Spleen (tissue), 11 donors: ENCODE data around the gene MEX3C. TPM values are rescaled to one million over a fixed set of nuclear protein-coding genes. Genes with fewer than 3 reads are reported as not detected.
A peak's percentile ranks its signal among the peaks of the same experiment; 100 is the strongest.

Experiments used
- DNase-seq: peaks from one replicate; pipeline ENCODE4 v3.0.0-alpha.2; 2020
- H3K27ac ChIP-seq, 8 donors: fragments of 200-600 bp; sonication (generic) in 7 of 8; 1 replicate in 4 of 8; 2 replicates in 4 of 8; pipeline versions ENCODE4 v1.5.0 to v1.8.0; 2016 to 2021; ENCODE audit warnings: inconsistent platforms in 4 of 8, mild to moderate bottlenecking in 4 of 8, moderate library complexity in 1 of 8
- H3K27me3 ChIP-seq, 7 donors: fragments of 200-600 bp; sonication (generic) in 6 of 7; replicated peaks in 1 of 7; 1 replicate in 4 of 7; 2 replicates in 3 of 7; pipeline versions ENCODE4 v1.5.0 to v1.8.0; 2016 to 2021; ENCODE audit warnings: inconsistent platforms in 3 of 7, mild to moderate bottlenecking in 1 of 7
- H3K36me3 ChIP-seq, 6 donors: fragments of 200-600 bp; sonication (generic) in 5 of 6; 1 replicate in 4 of 6; 2 replicates in 2 of 6; pipeline versions ENCODE4 v1.5.0 to v1.8.0; 2016 to 2021; ENCODE audit warnings: inconsistent platforms in 2 of 6
- H3K4me1 ChIP-seq, 6 donors: fragments of 200-600 bp; sonication (generic) in 5 of 6; 1 replicate in 3 of 6; 2 replicates in 3 of 6; pipeline versions ENCODE4 v1.5.0 to v1.8.0; 2016 to 2021; ENCODE audit warnings: inconsistent platforms in 3 of 6
- H3K4me3 ChIP-seq, 8 donors: fragments of 200-600 bp; sonication (generic) in 7 of 8; 1 replicate in 4 of 8; 2 replicates in 4 of 8; pipeline versions ENCODE4 v1.5.0 to v1.8.0; 2016 to 2021; ENCODE audit warnings: inconsistent platforms in 4 of 8, mild to moderate bottlenecking in 4 of 8, moderate library complexity in 2 of 8
- H3K9me3 ChIP-seq, 8 donors: fragments of 200-600 bp; sonication (generic) in 7 of 8; 1 replicate in 4 of 8; 2 replicates in 4 of 8; pipeline versions ENCODE4 v1.5.0 to v1.8.0; 2016 to 2021; ENCODE audit warnings: inconsistent platforms in 4 of 8
- POLR2A ChIP-seq, 3 donors: fragments of 450-650 bp; IDR thresholded peaks; one replicate each; pipeline ENCODE4 v1.5.1; 2017; ENCODE audit warnings: antibody characterized with exemption in 3 of 3, mild to moderate bottlenecking in 1 of 3
- POLR2AphosphoS5 ChIP-seq, 3 donors: sonication (generic); formaldehyde crosslinking; IDR thresholded peaks; one replicate each; pipeline ENCODE4 v1.5.1; 2017; ENCODE audit warnings: antibody characterized with exemption in 3 of 3
- WGBS, 5 donors: extraction: QIAGEN DNeasy Blood & Tissue Kit in 3 of 5; methylation state at CpG; one replicate each; pipeline versions ENCODE4 v1.1.5 to v1.1.7; 2013 to 2018; 5-methylcytosine and 5-hydroxymethylcytosine counted together
- intact Hi-C: fragments of 100-400 bp; cut with DNase I; formaldehyde crosslinking; loops from one replicate; pipeline ENCODE4 v1.15.0; 2023; ENCODE audit warnings: low total_unique reads
- polyA plus RNA-seq, 3 donors: library from polyadenylated mRNA; stranded (reverse); fragments of 200-250 nt; gene quantifications; one replicate each; pipeline ENCODE4 v1.2.1, GENCODE V29; 2013
- total RNA-seq, 7 donors: library from RNA; depleted of rRNA in 3 of 7; stranded (reverse); fragments of >200 nt in 3 of 7; fragmentation: NEBNext Ultra II Directional in 4 of 7; extraction: Animal tissue kit (Norgen Biotek cat#: 25700) in 4 of 7; gene quantifications; one replicate each; pipeline versions ENCODE4 v1.1.0 to v1.2.1, GENCODE V29; 2016 to 2021
- TF ChIP-seq, protein P1 (sequence below), 11 experiments: fragments of 200-600 bp in 7 of 11; fragments of 450-650 bp in 4 of 11; sonication (generic) in 4 of 11; IDR thresholded peaks in 8 of 11; conservative IDR thresholded peaks in 3 of 11; 1 replicate in 7 of 11; 2 replicates in 4 of 11; pipeline versions ENCODE4 v1.4.0 to v1.8.0; 2016 to 2021; ENCODE audit warnings: antibody characterized with exemption in 11 of 11, inconsistent platforms in 4 of 11, mild to moderate bottlenecking in 1 of 11
- donor health status: healthy with polysubstance abuse.
- donor health status: DM: no; HTN: no; CAD: no; lungs with moderate emphysema.
- donor health status: DM: no; HTN: no; CAD: no.
- donor health status: Bipolar disorder and iron deficiency.
- donor health status: healthy.
- donor health status: DM: no; HTN: no; CAD: no.
- donor health status: DM: yes; HTN: yes; CAD: no.

The MEX3C gene
- total and polyA plus RNA-seq, 10 donors: 10.2 to 56.7 (median 42.7) TPM

DNA sequence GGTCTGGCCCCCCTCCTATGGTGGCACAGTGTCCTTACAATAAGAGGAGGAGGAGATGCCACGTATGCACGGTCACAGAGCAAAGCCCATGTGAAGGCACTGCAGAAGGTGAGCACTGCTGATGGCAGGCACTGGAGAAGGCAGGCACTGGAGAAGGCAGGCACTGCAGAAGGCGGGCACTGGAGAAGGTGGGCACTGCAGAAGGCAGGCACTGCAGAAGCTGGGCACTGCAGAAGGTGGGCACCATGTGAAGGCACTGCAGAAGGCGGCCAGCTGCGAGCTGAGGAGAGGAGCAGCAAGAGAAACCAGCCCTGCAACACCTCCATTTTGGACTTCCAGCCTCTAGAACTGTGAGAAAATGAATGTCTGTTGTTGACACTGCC lies 46.3 kb downstream of the MEX3C start:
- peak overlapping the region in 1 of 8 donors; percentile 52 for H3K4me3 ChIP-seq
- no peaks in the 10 kb centered on the region for H3K27me3 ChIP-seq
- peak overlapping the region in 3 of 8 donors; percentile 83 to 88 (median 84) for H3K27ac ChIP-seq
- H3K36me3 ChIP-seq: no peaks in the 10 kb centered on the region
- TF ChIP-seq POLR2A (IDR thresholded peaks at IDR 0.05) (no peak), POLR2AphosphoS5 (IDR thresholded peaks at IDR 0.05) (no peak)
- TF ChIP-seq, protein P1, sequence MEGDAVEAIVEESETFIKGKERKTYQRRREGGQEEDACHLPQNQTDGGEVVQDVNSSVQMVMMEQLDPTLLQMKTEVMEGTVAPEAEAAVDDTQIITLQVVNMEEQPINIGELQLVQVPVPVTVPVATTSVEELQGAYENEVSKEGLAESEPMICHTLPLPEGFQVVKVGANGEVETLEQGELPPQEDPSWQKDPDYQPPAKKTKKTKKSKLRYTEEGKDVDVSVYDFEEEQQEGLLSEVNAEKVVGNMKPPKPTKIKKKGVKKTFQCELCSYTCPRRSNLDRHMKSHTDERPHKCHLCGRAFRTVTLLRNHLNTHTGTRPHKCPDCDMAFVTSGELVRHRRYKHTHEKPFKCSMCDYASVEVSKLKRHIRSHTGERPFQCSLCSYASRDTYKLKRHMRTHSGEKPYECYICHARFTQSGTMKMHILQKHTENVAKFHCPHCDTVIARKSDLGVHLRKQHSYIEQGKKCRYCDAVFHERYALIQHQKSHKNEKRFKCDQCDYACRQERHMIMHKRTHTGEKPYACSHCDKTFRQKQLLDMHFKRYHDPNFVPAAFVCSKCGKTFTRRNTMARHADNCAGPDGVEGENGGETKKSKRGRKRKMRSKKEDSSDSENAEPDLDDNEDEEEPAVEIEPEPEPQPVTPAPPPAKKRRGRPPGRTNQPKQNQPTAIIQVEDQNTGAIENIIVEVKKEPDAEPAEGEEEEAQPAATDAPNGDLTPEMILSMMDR (IDR thresholded peaks at IDR 0.05 in 8 of 11, conservative IDR thresholded peaks at IDR 0.05 in 3 of 11): no peak
- no peaks in the 10 kb centered on the region for H3K9me3 ChIP-seq
- no peak for DNase-seq
- 85 to 96% (median 88%) methylated on average over 5 of the region's 5 CpGs for WGBS, 5 donors
- intact Hi-C loops: no loop called here
- peaks cover 11 to 36% (median 29%) of the 10 kb centered on the region in 6 donors for H3K4me1 ChIP-seq

DNA sequence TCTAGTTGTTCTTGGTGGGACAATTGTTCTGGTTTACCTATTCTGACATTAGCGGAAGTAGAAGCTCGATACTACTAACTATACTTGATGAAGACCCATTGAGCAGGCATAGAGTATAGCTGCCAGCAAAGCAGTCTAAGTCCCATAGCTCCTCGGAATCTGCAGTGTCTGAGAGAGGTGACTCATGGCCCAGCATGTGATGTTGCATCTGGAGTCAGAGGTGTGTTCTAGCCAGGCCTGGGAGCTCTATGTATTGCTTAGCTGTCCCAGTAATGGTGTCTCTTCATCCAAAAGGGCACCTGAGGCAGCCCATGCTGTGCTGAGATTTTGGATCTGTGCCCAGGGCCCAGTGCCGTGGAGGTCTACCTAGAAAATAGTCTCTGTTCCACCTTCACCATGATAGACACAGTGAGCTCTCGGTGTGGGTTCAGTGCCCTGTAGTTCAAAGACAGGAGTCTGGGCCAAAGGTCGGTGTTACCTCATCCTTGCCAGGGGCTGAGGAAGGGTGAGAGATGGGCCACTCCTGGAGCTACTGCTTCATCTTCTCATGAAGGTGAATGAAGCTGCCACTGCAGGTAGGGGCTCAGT lies 47.3 kb downstream of the MEX3C start:
- WGBS, 5 donors: 94 to 97% (median 95%) methylated on average over 6 of the region's 6 CpGs
- TF ChIP-seq, protein P1 (IDR thresholded peaks at IDR 0.05 in 8 of 11, conservative IDR thresholded peaks at IDR 0.05 in 3 of 11): no peak
- TF ChIP-seq POLR2A (IDR thresholded peaks at IDR 0.05): no peak
- no peak for TF ChIP-seq POLR2AphosphoS5 (IDR thresholded peaks at IDR 0.05)
- intact Hi-C loops: no loop called here
- Histone ChIP-seq H3K27ac (no peak overlapping the region), H3K4me3 (no peak overlapping the region), H3K9me3 (no peaks in the 10 kb centered on the region), H3K36me3 (no peaks in the 10 kb centered on the region), H3K4me1 (peaks cover 11 to 36% (median 29%) of the 10 kb centered on the region in 6 donors), H3K27me3 (no peaks in the 10 kb centered on the region)
- no peak for DNase-seq

DNA sequence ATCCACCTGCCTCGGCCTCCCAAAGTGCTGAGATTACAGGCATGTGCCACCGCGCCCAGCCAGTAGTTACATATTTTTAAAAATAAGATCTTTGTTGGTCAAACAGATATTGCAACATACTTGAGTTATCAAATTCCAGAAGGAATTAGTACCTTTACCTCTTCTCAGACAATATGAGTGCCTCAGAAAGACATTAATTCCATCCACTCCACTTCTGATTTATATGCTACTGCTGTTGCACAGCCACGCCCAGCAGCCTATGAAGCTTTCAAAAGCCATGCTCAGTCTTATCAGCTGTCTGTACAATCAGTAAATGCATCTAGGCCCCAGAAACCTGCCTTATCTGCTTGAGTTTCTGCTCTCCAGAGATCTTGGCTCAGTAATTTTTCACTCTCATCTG lies 47.8 kb downstream of the MEX3C start:
- TF ChIP-seq, protein P1 (IDR thresholded peaks at IDR 0.05 in 8 of 11, conservative IDR thresholded peaks at IDR 0.05 in 3 of 11): no peak
- TF ChIP-seq POLR2AphosphoS5 (IDR thresholded peaks at IDR 0.05): no peak
- no peak for TF ChIP-seq POLR2A (IDR thresholded peaks at IDR 0.05)
- no peak overlapping the region for H3K4me3 ChIP-seq
- DNase-seq: no peak
- no peaks in the 10 kb centered on the region for H3K27me3 ChIP-seq
- WGBS, 5 donors: 92 to 97% (median 96%) methylated on average over 4 of the region's 4 CpGs
- no peaks in the 10 kb centered on the region for H3K36me3 ChIP-seq
- no peak overlapping the region for H3K27ac ChIP-seq
- intact Hi-C loops: no loop called here
- peaks cover 9 to 32% (median 28%) of the 10 kb centered on the region in 6 donors for H3K4me1 ChIP-seq
- H3K9me3 ChIP-seq: no peaks in the 10 kb centered on the region

DNA sequence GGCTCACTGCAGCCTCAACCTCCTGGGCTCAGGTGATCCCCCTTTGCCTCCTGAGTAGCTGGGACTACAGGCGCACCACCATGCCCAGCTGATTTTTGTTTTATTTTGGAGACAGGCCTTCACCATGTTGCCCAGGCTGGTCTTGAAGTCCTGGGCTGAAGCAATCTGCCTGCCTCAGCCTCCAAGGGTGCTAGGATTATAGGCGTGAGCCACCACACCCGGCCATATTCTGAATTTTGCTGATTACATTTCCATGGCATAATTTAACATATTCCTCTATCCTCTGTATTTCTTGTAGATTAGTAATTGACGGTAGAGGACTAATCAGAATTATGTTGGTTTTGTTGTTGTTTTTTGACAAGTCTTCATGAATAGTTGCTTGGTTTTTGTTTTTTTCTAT lies 50.6 kb downstream of the MEX3C start:
- no peak for DNase-seq
- Histone ChIP-seq H3K4me1 (peaks cover 0 to 7% (median 4%) of the 10 kb centered on the region in 6 donors), H3K36me3 (no peaks in the 10 kb centered on the region), H3K27me3 (no peaks in the 10 kb centered on the region), H3K9me3 (no peaks in the 10 kb centered on the region), H3K4me3 (no peak overlapping the region), H3K27ac (no peak overlapping the region)
- WGBS, 5 donors: 67 to 86% (median 73%) methylated on average over 4 of the region's 4 CpGs
- intact Hi-C loops: no loop called here
- no peak for TF ChIP-seq POLR2AphosphoS5 (IDR thresholded peaks at IDR 0.05)
- no peak for TF ChIP-seq POLR2A (IDR thresholded peaks at IDR 0.05)
- TF ChIP-seq, protein P1 (IDR thresholded peaks at IDR 0.05 in 8 of 11, conservative IDR thresholded peaks at IDR 0.05 in 3 of 11): no peak
